OCI-LY1 (cell line): ENCODE measurements around the gene SZT2.

Experiments
- EZH2 ChIP-seq: fragments of 200-600 bp; sonication (generic), shearing (Covaris generic); IDR thresholded peaks from 2 replicates; pipeline ENCODE4 v1.8.0; 2017; ENCODE audit warnings: borderline replicate concordance, mixed run types, mild to moderate bottlenecking, antibody characterized with exemption, low read length, moderate library complexity, mixed read lengths
- TF ChIP-seq, protein P1 (sequence below): fragments of 200-600 bp; sonication (generic), shearing (Covaris generic); IDR thresholded peaks from 2 replicates; pipeline ENCODE4 v1.5.1; 2017; ENCODE audit warnings: mild to moderate bottlenecking, antibody characterized with exemption, low read length, moderate library complexity, mixed read lengths

- TF ChIP-seq, protein P1, sequence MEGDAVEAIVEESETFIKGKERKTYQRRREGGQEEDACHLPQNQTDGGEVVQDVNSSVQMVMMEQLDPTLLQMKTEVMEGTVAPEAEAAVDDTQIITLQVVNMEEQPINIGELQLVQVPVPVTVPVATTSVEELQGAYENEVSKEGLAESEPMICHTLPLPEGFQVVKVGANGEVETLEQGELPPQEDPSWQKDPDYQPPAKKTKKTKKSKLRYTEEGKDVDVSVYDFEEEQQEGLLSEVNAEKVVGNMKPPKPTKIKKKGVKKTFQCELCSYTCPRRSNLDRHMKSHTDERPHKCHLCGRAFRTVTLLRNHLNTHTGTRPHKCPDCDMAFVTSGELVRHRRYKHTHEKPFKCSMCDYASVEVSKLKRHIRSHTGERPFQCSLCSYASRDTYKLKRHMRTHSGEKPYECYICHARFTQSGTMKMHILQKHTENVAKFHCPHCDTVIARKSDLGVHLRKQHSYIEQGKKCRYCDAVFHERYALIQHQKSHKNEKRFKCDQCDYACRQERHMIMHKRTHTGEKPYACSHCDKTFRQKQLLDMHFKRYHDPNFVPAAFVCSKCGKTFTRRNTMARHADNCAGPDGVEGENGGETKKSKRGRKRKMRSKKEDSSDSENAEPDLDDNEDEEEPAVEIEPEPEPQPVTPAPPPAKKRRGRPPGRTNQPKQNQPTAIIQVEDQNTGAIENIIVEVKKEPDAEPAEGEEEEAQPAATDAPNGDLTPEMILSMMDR, result no peak
- TF ChIP-seq EZH2, result no peak
Measured at GRCh38 chr1:43472087-43472462, 82.4 kb downstream of the SZT2 start.
